Measurements from ENCODE around the gene CPO.
"Not testable (repeated sequence)": the region's sequence is repeated elsewhere in the genome, so short reads cannot be mapped to it uniquely, and the experiment has no call there.

Gene CPO

GRCh38 chr2:206939340-206939739 is at the start of gene CPO:
TSS of gene CPO (plus strand) at chr2:206939518. CDS start at chr2:206939600, 82 bp downstream.
- no peak for DNase-seq

DNA sequence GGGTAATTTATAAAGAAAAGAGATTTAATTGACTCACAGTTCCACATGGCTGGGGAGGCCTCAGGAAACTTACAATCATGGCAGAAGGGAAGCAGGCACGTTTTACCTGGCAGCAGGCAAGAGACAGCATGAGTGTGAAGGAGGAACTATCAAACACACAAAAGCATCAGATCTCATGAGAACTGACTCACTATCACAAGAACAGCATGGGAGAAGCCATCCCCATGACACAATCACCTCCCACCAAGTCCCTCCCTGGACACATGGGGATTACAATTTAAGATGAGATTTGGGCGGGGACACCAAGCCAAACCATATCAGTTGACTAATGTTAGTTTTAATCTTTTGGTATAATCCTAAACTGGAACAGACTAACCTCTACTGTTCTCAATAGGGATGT is 49.1 kb upstream of the CPO start:
- DNase-seq, result no peak

DNA sequence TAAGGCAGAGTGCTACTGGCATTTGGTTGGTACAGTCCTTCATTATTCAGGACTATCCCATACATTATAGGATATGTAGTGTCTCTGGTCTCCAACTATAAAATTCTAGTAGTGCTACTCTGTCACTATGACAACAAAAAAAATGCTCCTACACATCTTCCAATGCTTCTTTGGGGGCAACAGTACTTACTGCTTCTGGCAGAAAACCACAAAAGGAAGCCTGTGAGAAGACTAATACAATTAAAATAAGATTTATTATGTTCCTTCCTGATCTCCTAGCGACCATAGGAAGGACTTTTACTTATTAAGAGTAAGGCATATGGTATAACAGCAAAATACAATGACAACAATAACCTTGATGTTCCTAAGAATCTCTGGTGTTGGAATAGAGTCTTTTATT is 48.4 kb upstream of the CPO start:
- DNase-seq, result no peak

DNA sequence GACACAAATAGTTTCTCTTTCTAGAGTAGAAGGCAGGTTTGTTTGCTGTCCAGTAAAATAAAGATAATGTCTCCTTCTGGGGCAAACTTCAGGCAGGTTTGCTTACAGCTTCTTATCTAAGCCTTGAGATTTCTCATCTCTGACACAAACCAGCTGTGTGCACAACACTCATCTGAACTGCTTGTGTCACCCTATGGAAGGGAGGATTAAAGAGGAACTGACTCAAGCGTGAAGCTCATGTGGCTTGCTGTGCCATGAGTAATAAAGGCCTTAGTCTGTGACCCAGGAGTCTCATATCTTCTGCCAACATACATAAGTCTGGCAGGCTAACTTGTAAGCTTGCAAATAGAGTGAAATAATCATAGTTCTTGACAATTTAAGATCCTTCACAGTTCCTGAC is 24.2 kb upstream of the CPO start:
- no peak for DNase-seq

DNA sequence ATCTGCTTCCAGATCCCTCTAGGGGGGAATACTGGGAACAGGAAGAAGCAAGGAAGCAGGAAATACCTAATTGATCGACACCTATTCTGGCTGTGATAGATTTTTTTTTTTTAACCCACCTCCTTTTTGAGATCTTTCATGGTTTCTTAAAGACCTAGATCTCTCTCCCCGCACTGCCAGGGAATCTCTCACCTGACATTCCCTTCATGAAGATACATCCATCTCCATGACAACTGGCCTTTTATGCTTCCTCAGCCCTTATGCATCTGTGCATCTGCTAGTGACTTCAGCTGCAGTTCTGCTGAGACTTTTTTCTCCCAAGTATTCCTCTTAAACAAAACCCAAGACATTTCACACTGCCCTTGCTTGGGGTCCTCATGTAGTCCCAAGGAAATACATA is 21.1 kb upstream of the CPO start:
- no peak for DNase-seq

GRCh38 chr2:206920310-206920709 is 19.0 kb upstream of the CPO start:
- no peak for DNase-seq

DNA sequence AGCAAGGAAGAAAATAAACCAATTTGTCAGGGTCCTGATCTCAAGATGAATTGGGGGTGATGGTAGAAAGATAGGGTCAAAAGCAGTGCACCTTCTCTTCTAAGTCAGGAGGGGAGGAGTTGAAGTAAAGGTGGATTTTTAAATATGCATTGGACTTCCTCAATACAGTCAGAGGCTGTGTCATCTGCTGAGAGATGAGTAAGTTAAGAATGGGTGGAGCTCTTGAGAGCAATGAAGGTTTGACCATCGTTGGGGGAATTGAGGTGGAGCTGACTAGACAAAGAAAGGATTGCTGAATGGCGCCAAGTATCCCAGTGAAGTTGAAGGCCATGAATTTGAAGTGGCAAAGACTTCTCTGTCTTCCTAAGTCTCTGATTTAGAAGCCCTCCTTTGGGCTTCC is 18.4 kb upstream of the CPO start:
- no peak for DNase-seq

- DNase-seq, result no peak
These were observed 17.8 kb upstream of the CPO start for GRCh38 chr2:206921529-206921928.

GRCh38 chr2:206935991-206936842 is 3.1 kb upstream of the CPO start:
- no peak for DNase-seq

DNA sequence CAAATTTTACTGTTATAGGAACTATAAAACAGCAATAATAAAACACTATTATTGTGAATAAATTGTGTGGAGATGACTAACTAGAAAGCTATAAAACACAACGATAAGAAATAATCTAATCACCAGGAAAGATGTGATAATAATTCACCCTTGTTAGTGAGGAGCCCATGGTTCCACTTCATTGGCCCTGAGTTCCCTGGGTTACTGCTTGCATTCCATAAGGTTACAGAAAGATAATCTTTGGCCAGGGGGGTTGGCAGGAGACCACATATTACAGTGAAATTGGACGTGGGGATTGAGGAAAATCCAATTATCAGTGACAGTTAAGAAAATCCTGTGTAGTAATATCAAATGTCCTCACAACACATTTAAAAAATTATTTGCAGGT is 2.5 kb upstream of the CPO start:
- DNase-seq, result no peak

GRCh38 chr2:206937555-206937954 is 1.8 kb upstream of the CPO start:
- DNase-seq, result no peak

DNA sequence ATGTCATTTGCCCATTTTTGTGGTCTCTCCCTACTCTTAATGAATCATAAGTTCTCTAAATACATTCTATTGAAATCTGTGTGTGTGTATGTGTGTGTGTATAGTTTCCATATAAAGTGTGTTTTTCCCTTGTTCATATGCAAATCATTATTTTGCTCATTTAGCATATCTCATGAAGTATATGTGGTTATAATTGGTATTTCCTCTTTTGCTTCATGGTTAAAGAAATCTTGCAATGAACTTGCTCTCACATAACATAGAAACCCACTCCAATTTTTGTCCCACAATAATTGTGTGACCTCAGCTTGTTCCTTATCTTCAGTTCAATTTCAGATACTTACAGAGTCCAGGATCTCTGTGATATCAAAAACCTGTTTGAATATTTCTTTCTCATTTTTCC is 1.2 kb downstream of the CPO start:
- no peak for DNase-seq

DNA sequence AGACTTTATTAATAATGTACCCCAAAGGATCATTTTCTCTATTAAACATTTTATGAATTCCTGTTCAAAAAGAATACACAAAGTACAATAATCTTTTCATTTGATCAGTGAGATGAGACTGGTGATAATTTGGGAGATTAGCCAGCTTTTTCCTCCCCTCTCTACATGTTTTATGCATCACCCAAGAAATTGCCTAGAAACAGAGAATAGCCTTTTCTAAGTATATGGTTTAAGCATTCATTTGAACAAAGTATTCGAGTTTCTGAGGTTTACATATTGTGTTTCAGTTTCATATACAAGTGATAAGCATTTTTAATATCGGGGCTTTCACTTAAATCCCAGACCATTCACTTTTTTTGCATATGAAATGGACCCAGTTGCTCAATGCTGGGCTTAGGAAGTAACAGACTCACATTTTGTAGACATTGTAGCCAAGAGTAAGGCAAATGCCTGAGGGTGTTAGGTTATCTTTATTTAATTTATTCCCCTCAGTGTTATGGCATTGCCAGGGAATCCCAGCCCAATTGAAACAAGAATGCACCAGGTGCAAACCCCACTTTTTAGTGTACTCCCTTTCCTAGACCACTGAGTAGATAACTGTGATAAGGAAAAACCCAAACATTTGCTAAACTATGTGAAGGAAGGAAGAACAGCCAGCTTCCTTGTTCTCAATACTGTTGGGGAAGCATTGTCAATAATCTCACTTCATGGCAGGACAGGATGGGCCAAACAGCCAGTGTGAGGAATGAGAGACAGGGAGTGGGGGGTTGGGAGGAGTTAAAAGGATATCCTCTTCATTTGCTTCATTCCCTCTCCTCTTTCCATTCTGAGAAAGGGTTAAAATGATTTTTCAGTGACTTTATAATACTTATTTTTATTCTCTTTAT is 3.5 kb downstream of the CPO start:
- no peak for DNase-seq

GRCh38 chr2:206953404-206953803 is 14.1 kb downstream of the CPO start:
- DNase-seq, result not testable (repeated sequence)

- no peak for DNase-seq
These were observed 15.9 kb downstream of the CPO start for GRCh38 chr2:206955253-206955652.

DNA sequence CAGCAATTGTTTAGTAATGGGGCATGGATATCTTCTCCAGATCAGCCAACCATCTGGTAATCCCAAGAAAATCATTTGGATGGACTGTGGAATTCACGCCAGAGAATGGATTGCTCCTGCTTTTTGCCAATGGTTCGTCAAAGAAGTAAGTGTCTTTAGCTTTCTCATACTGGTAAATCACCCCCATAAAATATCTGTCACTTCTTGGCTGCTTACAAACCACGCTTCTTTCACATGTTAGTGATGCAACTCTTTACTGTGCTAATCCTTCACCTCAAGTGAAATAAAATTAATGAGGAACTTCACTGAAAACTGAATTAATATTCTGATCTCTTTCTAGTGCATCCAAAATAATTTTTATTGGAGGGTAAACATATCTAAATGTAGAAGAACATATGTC is 18.9 kb downstream of the CPO start:
- no peak for DNase-seq

- no peak for DNase-seq
These were observed 23.6 kb downstream of the CPO start for GRCh38 chr2:206962966-206963365.

GRCh38 chr2:206968134-206969086 is 29.1 kb downstream of the CPO start:
- no peak for DNase-seq

GRCh38 chr2:206969192-206969591 is 29.9 kb downstream of the CPO start:
- DNase-seq, result no peak

DNA sequence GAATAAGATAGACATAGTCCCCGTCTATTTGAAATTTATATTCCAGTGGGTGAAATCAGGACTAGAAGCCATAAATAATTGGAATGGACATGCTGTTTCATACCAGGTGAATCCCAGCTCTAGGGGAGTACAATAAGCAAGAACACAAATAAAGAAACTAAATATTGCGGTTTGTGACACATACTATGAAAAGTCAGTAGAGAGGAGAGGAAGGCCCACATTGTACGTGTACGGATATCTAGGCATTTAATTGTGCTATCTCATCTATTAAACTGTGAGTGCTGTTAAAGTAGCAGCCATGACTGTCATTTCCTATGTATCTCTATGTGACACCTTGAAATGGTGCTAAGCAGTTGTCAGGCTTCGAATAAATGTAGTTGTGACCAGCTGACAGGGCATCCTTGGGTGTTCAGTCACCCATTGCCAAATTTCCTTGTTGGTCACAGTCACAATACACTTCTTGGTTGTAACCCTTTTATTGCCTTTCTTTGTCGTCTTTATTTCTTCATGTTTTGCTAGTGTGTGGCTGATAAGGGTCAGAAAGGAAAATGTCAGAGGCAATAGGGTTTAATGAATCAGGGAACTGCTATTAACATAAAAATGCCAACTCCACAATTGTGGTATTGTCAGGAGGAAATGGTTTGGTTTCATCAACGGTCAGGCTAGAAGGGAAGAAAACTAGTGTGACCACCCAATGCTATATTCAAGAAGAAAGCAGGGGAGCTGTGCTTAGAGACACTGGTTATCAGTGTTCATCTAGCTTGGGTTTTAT is 31.5 kb downstream of the CPO start:
- no peak for DNase-seq

GRCh38 chr2:206971805-206972204 is 32.5 kb downstream of the CPO start:
- DNase-seq, result no peak

- DNase-seq, result no peak
These were observed 35.2 kb downstream of the CPO start for GRCh38 chr2:206974551-206974950.
